HG02642 (cell line): ENCODE data around the gene UAP1L1.
A peak's percentile ranks its signal among the peaks of the same experiment; 100 is the strongest.
"Not testable (repeated sequence)": the region's sequence is repeated elsewhere in the genome, so short reads cannot be mapped to it uniquely, and the experiment has no call there.

ENCODE experiments used
- ATAC-seq: cut with Tn5 transposase; IDR thresholded peaks from one replicate; pipeline ENCODE4 v1.9.1; 2021; ENCODE audit warnings: mild to moderate bottlenecking; ENCODE audit not compliant: unreplicated experiment, poor library complexity

The UAP1L1 gene

GRCh38 chr9:137055385-137056364 lies 21.6 kb upstream of the UAP1L1 start:
- no peak for ATAC-seq

- ATAC-seq = no peak
Measured at GRCh38 chr9:137056739-137057415, 20.4 kb upstream of the UAP1L1 start.

- ATAC-seq = no peak
Measured at GRCh38 chr9:137057545-137057944, 19.8 kb upstream of the UAP1L1 start.

GRCh38 chr9:137058521-137059234 lies 18.6 kb upstream of the UAP1L1 start:
- no peak for ATAC-seq

GRCh38 chr9:137062384-137062783 lies 14.9 kb upstream of the UAP1L1 start:
- no peak for ATAC-seq

GRCh38 chr9:137062798-137063197 lies 14.5 kb upstream of the UAP1L1 start:
- not testable (repeated sequence) for ATAC-seq

GRCh38 chr9:137063311-137064026 lies 13.8 kb upstream of the UAP1L1 start:
- ATAC-seq = no peak

GRCh38 chr9:137064027-137064879 lies 13.1 kb upstream of the UAP1L1 start:
- ATAC-seq = no peak

- ATAC-seq = no peak
Measured at GRCh38 chr9:137064880-137065164, 12.5 kb upstream of the UAP1L1 start.

- no peak for ATAC-seq
Measured at GRCh38 chr9:137065336-137065967, 11.9 kb upstream of the UAP1L1 start.

GRCh38 chr9:137066096-137066861 lies 11.0 kb upstream of the UAP1L1 start:
- ATAC-seq = no peak

GRCh38 chr9:137067860-137068538 lies 9.3 kb upstream of the UAP1L1 start:
- peak; percentile 36 for ATAC-seq

- no peak for ATAC-seq
Measured at GRCh38 chr9:137068539-137069507, 8.5 kb upstream of the UAP1L1 start.

- peak; percentile 8 for ATAC-seq
Measured at GRCh38 chr9:137069508-137070091, 7.7 kb upstream of the UAP1L1 start.

- peak; percentile 81 for ATAC-seq
Measured at GRCh38 chr9:137070201-137070905, 7.0 kb upstream of the UAP1L1 start, which contains the start of gene SAPCD2. Gene SAPCD2 (minus strand): TSS chr9:137070557. CDS start chr9:137070460, 97 bp downstream.

GRCh38 chr9:137070906-137071275 lies 6.4 kb upstream of the UAP1L1 start:
- peak; percentile 3 for ATAC-seq
